Measurements from ENCODE around the gene PERP.

- TF ChIP-seq POLR2A (IDR thresholded peaks at IDR 0.05) (no peak), CTCF (IDR thresholded peaks at IDR 0.05) (no peak), POLR2AphosphoS5 (IDR thresholded peaks at IDR 0.05; ENCODE audit: insufficient read depth in 1 of 2, low read depth in 1 of 2) (no peak)
These were observed 8.9 kb downstream of the PERP start for GRCh38 chr6:138098306-138098705.

Measured in vagina (tissue), 2 donors.